Activated CD4-positive, alpha-beta T cell treated with anti-CD3 and anti-CD28 coated beads for 1 hour (primary cell): ENCODE results near the gene GARNL3.

Experiments used
- DNase-seq: peaks from one replicate; pipeline ENCODE4 v3.0.0-alpha.2; 2020

The GARNL3 gene

DNA sequence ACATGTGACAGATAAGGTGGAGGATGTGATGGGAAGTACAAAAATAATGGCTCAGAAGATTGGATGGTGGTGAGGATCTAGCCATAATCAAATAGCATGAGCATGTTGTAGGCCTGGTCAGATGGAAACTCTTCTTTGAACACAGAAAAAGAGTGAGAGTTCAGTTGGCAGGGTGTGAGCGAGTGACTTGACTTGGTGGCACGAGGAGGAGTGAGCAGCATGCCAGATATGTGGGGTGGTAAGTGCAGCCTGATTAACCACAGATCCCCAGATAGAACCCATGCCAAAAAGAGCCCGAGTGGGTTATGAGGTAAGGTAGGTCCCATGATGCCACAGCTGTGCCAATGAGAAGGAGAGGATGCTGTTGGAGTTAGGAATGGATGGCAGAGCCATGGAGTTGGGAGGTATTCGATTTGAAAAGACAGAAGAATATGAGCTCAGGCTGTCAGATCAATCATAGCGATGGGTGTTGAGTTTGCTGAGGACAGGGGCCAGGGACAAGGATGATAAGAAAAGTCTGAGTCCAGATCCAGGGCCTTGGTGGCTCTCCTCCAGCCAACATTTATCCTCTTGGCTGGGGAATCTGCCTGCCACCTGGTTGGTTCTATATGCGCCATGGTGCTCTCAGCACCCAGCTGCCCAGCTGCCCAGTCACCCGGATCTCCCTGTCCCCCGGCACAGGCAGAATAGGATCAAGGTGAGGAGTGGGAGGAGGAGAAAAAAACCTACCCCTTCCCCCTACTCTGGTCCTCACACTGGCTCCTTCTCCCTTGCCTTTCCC, 16.5 kb downstream of the GARNL3 start:
- no peak for DNase-seq

DNA sequence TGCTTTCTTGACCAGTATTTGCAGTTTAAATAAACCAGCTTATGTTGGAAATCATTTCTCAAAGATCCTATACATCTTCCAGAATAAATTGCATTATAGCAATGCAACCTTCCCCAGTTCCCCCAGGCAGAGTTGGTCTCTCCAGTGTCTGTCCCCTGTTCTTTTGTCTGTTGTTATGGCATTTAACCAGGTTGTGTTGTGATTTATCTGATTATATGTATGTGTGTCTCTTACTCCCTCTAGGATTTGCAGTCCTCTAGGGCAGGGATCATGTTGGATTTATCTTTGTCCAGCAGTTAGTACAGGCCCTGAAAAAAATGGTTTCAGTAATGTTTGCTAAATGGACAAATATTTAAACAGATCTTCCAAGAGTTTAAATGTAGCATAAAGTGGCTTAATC, 17.3 kb downstream of the GARNL3 start:
- DNase-seq: no peak

DNA sequence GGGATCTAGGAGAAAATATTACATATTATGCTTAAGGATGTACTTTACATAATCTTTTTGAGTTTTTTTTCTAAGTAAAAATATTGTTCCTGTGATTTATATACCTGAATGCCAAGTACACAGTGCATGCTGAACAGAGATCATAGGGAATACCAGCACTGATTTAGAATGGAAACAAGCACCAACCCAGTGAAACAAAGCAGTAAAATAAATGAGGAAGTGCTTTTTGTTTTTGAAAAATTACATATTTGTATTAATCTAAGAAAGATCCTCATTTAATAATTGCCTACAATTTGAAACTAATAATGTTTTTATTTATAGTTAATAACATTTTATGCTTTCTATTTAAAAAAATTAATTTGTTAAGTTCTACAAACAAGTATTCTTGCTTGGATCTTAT, 18.0 kb downstream of the GARNL3 start:
- DNase-seq: no peak

DNA sequence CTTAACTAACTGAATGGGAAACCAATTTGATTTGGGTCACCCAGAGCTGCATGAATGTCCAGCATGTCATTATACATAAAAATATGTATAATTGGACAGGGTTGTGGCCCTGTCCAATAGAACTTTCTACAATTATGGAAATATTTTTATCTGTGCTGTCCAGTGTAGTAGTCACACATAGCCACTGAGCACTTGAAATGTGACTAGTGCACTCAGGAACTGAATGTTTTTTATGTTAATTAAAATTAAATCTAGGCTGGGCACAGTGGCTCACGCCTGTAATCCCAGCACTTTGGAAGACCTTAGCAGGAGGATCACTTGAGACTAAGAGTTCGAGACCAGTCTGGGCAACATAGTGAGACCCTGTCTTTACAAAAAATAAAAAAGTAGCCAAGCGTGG, 18.6 kb downstream of the GARNL3 start:
- DNase-seq: no peak

DNA sequence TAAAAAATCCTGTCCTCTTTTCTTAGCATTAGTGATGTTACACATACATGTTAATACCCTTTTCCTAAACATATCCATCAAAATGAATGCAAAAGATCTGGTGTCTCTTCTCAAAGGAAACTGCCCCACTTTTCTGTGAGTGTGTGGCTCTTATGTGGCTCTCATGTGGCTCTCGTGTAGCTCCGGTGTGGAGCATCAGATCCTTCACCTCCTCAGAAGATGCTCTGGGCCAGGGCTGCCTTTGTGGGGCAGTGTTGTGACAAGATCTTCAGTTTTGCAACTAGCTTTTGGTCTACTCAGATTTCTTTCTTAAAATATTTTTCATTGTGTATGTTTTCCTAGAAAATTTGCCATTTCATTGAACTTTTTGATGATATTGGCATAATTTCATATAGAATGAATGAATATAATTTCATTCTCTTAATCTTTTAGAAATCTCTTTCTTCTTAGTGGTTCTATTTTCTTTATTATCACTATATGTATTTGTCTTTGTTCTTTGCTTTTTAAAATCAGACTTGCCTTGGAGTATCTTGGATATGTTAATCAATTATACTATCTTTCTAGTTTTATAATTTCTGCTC, 19.4 kb downstream of the GARNL3 start:
- no peak for DNase-seq

DNA sequence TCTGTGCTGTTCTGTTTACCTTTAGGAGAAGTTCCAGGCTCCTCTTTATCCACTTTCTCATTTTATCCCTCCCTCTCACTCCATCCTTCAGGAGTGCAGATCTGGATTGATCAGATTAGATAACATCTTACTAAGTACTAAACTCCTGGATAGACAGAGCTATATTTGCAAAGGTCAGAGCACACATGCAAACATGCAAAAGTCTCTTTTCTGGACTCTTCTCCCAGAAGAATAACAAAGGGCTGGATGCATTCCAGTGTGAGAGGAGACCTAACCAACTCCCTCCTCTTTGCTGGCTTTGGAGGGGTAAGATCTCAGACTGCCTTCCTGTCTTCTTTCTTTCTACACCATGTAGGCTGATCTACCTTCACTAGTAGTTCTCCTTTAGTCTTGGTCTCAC, 21.4 kb downstream of the GARNL3 start:
- DNase-seq: no peak

DNA sequence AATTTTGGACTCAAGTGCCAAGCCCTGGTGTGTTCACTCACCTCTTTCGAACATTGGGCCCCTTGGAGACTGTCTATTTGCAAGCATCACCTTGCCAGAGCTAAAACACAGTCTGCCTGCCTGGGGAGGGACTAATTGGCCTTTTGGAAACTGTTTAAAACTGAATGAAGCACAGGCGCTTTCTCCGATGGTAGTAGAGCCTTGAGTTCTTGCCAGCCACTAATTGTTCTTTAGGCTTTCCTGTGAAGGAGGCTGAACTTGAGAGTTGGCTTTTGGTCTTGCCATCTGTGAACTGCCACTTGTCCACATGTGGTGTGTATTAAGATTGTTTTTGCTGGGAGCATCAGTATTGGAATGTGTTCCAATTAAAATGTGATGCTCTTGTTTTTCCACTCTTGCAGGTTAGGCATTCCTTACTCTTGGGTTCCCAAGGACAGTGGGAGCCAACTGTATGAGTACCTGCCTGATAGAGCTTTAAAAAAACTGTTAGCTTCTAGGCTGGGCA, 26.0 kb downstream of the GARNL3 start:
- DNase-seq: no peak

DNA sequence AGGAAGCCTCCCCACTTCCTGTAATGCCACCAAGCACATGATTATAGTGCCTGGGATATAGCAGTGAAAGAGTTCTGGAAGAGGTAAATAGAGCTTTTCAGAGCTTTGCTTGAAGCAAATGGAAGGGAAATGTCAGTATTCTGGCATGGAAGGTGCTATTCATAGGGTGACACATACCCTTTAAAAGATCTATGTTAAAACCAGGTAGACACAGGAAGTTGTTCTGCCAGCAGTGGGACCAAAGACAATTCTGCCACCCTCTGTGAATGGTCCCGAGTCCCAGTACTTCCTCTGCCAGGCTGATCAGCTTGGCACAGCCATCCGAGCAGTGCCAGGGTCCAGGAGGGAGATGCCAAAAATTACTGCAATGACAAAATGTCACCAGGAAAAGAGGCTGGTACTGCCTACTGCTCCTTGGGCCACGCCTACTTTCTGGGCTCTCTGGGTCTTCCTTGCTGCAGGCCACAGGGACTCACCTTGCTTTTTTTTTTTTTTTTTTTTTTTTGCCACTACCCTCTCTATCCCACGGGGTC, 26.7 kb downstream of the GARNL3 start:
- DNase-seq: no peak

DNA sequence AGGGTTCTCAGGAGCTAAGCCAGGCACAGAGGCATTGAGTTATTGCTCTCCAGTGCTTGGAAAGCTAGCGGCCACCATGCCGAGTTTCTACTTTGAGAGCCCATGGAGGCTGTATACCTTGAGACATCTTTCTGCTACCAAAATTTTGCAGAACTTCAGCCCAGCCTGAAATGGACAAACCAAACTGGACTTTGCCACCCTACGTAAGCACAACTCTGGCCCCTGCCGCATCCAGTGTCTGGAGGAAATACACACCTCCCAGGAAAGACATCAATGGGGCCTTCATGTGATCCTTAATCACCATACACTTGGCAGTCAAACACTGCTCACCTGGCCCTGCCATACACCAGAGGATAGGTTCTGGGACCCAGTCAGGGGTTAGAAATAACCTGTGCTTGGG, 27.8 kb downstream of the GARNL3 start:
- DNase-seq: no peak

DNA sequence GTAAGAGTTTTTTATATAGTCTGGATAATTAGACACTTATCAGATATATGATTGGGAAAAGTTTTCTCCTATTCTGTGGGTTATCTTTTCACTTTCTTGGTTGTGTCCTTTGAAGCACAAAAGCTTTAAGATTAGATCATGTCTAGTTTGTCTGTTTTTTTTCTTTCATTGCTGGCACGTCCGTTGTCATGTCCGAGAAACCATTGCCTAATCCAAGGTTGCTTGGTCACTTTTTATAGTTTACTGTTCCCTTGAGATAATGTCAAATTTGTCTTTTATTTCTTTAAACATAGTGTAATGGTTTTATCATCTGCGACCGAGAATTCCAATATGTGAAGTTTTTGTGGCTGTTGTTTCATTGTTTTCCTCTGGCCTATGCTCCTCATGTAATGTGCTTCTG, 28.8 kb downstream of the GARNL3 start:
- no peak for DNase-seq

DNA sequence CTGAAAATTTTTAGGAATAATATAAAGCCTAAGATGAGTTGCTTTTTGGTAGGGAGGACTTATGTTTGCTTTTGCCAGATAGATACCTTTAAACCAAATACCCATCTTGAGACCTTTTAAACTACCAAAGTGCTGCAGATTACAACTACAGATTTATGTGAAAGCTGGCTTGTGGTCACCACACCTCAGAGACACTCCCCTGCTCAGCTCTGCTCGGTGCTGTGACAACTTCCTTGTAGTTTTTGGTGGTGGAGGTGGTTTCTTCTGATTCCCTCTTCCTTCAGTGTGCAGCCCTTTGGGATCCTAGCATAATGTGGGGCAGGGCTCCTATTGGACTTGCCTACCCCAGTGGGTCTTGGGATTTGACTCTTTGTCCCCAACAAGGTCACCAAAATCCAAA, 29.2 kb downstream of the GARNL3 start:
- no peak for DNase-seq

DNA sequence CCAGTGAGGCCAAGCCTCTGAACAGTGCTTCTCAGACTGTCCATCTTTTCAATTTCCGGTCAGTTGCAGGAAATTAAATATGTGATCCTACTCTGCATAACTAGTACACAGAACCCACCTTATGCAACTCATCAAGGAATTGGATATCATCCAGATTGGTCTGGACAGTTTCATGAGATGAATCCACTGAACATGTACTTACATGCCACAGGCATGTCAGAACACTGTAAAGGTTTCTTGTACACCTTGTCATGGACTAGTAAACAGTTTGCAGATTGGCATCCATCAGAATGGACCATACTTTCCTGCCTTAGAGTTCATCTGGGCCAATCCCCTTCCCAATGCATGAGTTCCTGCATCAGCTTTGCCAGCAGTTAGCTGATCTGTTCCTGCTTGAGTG, 30.4 kb downstream of the GARNL3 start:
- no peak for DNase-seq

DNA sequence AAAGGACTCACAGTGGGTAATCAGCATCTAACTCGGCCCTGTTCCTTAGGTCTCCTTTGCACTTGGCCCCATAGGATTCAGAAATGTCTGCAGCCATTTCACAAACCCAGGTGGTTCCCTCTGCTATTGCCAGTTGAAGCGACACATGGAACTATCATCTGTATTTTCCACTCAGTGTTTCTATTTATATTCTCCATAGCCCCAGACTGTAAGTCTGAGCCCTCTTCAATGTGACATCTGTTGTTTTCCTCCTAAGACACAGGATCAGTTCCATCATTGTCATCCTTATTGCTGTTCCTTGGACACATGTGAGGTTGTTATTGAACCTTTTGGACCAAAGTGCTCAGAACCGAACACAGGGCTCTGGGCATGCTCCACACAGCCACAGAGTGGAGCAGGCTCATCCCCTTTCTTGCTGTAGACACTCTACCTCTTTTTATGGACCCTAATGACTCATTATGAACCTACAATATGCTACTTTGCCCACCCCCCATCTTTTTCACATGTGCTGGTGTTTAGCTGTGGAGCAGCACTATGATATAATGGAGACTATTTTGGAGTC, 36.4 kb downstream of the GARNL3 start:
- no peak for DNase-seq

DNA sequence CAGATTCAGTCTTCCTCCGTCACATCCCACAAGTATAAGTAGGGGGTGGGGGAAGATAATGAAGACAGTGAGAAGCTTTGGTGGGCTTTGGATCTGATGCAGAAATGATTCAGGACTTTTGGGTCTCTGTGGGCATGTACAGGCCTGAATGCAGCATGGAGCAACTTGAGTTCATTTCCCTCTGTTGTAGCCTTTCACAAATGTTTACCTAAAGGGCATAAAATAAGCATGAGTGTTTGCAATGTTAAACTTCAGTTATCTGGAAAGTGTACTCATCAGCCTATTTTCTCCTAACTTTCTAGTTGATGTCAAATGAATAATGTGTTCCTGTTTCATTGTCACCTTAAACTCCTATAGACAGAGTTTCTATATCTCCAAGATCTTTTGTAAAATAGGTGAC, 39.3 kb downstream of the GARNL3 start:
- no peak for DNase-seq

DNA sequence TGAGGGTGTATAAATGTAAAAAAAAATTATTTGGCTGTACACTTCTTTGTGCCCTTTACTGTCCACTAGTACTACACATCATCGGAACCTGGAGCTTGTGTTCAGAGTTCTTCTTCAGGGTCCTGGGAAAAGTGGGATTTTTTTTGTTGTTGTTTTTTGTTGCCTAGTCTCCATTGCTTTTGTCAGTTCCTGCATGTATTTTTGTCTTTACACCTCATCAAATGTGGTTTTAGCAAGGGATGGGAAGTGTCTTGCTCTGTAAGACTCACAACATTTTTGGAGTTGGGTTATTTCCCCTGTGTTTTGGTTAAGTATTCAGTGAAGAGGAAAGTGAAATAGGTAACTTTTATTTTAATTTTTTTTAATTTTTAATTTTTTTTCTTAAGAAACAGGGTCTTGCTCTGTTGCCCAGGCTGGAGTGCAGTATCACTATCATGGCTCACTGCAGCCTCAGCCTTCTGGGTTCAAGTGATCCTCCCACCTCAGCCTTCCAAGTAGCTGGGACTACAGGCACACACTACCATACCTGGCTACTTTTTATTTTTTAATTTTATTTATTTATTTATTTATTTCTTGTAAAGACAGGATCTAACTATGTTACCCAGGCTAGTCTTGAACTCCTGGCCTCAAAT, 40.7 kb downstream of the GARNL3 start:
- no peak for DNase-seq

DNA sequence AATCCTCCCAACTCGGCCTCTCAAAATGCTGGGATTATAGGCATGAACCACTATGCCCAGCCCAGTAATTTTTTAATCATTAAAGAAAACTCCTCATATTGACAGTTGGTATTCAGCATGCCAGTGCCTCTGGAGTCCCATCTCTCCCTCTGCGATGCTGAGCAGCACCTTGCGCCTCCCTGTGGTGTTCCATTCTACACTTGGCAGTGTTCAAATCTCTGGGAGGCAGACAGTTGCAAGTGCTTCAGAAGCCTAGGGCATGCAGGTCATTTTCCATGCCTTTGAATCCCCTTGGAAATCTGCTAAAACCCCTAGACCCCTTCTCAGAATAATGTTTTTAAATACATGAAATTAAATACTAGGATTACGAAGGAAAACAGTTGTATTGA, 41.3 kb downstream of the GARNL3 start:
- no peak for DNase-seq

DNA sequence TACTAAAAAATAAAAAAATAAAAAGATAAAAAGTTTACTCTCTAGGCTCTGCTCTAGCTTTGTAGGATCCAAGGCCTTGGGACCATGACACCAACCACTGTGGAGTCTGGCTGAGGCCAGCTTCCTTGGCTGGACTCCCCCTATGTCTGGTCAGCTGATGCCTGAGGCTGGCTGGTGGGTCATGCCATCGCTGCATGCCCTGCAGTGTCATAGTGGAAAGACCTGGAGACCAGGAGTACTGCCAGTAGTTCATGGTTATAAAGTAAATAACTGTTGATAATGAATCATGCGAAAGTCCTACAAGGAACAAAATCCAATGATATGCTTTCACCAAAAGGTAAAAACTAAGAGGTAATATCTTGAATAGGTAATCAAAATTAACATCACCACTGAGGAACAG, 43.2 kb downstream of the GARNL3 start:
- DNase-seq: no peak

DNA sequence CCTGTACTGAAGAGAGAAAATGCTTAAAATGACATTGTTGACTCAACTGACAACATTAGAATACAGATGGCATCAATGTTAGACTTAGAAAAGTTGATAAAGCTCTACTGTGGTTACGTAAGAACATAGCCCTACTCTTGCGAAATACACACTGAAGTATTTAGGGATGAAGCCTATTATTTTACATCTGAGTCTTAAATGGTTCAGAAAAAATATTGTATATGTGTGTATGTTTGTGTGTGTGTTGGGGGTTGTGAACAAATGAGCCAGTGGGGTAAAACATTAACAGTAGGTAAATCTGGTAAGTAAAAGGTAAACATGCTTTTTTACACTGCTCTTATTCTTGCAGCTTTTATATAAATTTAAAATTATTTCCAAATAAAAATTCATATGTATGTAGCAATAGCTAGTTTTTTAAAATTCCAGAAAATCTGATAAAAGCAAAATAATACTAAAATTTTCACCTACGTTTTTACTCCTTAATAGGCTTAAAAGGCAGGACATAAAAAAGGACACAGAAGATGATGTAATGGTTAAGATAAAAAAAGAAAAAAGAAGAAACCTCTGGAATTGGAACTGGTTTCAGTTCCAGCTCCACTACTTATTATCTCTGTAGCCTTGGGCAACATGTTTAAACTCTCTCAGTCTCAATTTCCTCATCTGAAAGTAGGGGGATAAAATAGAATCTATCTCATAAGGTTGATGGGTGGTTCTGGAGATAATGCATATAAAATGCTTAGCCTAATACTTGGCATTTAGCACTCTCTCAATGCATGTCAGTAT, 44.3 kb downstream of the GARNL3 start:
- DNase-seq: no peak

DNA sequence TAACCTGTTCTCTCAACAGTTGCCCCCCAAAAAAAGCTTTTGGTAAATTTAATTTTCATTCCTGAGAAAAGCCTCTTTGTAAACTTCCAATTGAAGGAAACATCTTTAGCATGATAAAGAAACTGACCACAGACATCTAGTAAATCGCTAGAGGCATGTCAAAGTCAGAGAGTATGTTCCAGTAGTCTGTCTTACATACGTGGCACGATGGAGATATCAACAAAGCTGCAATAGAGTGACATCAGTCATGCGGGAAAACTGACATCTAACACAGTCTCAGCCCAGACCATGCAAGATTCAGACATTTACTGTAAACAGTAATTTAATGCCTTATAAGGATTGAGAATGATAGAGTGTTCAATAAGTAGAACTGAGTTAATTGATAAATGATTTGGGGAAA, 45.1 kb downstream of the GARNL3 start:
- no peak for DNase-seq

DNA sequence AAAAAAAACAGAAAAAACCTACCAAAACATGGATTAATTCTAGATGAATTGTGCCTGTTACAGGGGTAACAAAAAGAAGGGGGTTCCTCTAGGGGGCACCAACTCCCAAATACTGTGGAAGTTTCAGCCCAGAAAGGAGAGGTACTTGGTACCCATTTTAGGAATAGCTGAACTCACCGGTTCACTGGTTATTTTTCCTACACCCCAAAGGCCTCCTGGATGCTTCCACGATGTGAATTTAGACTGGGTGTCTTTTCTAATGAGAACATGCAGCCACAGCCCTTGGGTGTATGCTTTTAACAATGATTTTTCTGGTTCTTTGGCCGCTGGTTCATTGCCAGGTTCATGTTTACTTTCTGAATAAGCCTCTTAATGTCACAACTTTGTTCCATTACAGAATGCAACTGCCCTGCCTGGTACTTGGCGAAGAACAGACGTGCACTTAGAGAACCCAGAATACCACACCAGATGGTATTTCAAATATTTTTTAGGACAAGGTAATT, 46.7 kb downstream of the GARNL3 start:
- no peak for DNase-seq

DNA sequence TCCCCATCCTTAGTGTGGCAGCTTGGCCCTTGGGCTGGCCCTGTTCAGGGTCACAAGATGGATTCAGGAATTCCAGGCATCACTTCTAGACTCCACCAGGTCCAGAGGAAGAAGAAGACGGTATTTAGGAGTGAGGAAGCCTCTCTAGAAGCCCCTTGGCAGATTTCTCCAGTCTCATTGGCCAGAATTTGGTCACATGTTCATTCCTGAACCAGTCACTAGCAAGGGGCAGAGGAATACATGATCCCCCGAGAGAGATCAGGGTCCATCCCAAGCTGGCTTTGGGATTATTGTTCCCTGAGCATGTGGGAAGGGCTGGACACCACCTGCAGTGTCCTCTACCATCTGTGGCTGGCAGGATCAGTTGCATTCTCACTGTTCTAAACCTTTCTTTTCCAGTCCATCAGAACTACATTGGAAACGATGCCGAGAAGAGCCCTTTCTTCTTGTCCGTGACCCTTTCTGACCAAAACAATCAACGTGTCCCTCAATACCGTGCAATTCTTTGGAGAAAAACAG, 48.5 kb downstream of the GARNL3 start:
- no peak for DNase-seq

DNA sequence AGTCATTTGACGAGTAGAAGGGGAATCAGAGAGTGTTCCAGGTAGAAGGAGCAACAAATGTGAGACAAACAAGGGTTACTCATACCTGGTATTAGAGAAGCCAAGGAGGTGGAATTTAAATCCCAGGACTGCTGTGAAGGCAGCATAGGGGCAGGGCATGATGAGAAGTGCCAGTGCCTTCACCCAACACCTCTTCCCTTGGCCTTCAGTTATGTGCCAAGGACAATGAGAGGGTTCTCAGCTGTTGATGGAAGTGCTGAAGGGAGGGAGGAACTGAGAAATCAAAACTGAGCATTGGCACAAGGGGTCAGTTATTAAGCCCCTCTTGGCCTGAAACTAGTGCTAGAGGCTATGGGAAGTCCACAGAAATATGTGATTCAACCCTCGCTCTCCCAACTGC, 50.3 kb downstream of the GARNL3 start:
- no peak for DNase-seq
